Calu3 (cell line): Measurements from ENCODE around the gene RSRC1. TPM values are rescaled to one million over a fixed set of nuclear protein-coding genes. Genes with fewer than 3 reads are reported as not detected.

Source experiments
- BruUV-seq: library from RNA; stranded (reverse); fragments of 400-500 nt; replicated peaks from 2 replicates; lab custom pipeline; 2021; lab: Mats Ljungman, UMichigan
- CTCF ChIA-PET: fragments of 300-600 bp; sonication (Branson Sonifier 250); formaldehyde crosslinking; loops from one replicate; lab custom pipeline; 2022; ENCODE audit warnings: antibody characterized with exemption; lab: Charles Lee
- DNase-seq: peaks from one replicate; pipeline ENCODE4 v3.0.0; 2022
- H3K27ac Mint-ChIP-seq: one replicate; pipeline ENCODE4 v1.8.0; 2022; ENCODE audit warnings: mixed read lengths; ENCODE audit not compliant: unreplicated experiment
- H3K27me3 Mint-ChIP-seq: one replicate; pipeline ENCODE4 v1.8.0; 2022; ENCODE audit warnings: mixed read lengths; ENCODE audit not compliant: unreplicated experiment
- H3K36me3 Mint-ChIP-seq: one replicate; pipeline ENCODE4 v1.8.0; 2022; ENCODE audit warnings: mild to moderate bottlenecking, moderate library complexity, mixed read lengths; ENCODE audit not compliant: insufficient read depth, unreplicated experiment
- H3K4me1 Mint-ChIP-seq: one replicate; pipeline ENCODE4 v1.8.0; 2022; ENCODE audit warnings: mild to moderate bottlenecking, low read depth, mixed read lengths; ENCODE audit not compliant: unreplicated experiment
- H3K4me3 Mint-ChIP-seq: one replicate; pipeline ENCODE4 v1.8.0; 2022; ENCODE audit warnings: mild to moderate bottlenecking, low read depth, moderate library complexity, mixed read lengths; ENCODE audit not compliant: unreplicated experiment
- H3K9me3 Mint-ChIP-seq: one replicate; pipeline ENCODE4 v1.8.0; 2022; ENCODE audit warnings: low read depth, mixed read lengths; ENCODE audit not compliant: unreplicated experiment
- intact Hi-C: fragments of 100-400 bp; cut with micrococcal nuclease; formaldehyde crosslinking; loops from one replicate; pipeline ENCODE4 v1.10.0; 2022; ENCODE audit not compliant: unreplicated experiment
- total RNA-seq: library from RNA; stranded (reverse); gene quantifications from 2 replicates; pipeline ENCODE4 v1.2.3, GENCODE V29; 2022
- TF ChIP-seq, protein P1 (sequence below): fragments of 200-600 bp; IDR thresholded peaks from one replicate; pipeline ENCODE4 v1.8.0; 2022; ENCODE audit warnings: antibody characterized with exemption; ENCODE audit not compliant: unreplicated experiment

Gene RSRC1
- total RNA-seq, 1 experiment from 2014 or later = 81.3 TPM

DNA sequence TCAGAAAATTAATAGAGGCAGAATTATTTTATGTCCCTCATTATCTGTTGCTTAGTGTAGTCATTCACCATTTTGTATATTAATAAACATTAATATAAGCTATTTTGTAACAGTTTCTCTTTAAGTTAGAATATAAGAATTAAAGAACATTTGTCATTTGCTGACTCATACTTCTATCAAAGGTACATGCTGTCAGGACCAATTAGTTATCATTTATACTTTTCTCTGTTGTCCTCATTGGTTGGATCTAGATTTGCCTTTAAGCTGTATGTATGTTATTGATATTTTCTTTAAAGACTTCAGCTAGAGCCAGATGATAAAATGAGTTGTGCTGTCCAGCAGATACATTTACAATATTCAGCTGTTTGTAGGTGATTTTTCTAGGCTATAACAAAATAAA lies 292.7 kb downstream of the RSRC1 start:
- TF ChIP-seq, protein P1, sequence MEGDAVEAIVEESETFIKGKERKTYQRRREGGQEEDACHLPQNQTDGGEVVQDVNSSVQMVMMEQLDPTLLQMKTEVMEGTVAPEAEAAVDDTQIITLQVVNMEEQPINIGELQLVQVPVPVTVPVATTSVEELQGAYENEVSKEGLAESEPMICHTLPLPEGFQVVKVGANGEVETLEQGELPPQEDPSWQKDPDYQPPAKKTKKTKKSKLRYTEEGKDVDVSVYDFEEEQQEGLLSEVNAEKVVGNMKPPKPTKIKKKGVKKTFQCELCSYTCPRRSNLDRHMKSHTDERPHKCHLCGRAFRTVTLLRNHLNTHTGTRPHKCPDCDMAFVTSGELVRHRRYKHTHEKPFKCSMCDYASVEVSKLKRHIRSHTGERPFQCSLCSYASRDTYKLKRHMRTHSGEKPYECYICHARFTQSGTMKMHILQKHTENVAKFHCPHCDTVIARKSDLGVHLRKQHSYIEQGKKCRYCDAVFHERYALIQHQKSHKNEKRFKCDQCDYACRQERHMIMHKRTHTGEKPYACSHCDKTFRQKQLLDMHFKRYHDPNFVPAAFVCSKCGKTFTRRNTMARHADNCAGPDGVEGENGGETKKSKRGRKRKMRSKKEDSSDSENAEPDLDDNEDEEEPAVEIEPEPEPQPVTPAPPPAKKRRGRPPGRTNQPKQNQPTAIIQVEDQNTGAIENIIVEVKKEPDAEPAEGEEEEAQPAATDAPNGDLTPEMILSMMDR = no peak
- H3K27me3 Mint-ChIP-seq = no peaks in the 10 kb centered on the region
- no peaks in the 10 kb centered on the region for H3K9me3 Mint-ChIP-seq
- intact Hi-C loops = no loop called here
- no TSS peak for BruUV-seq
- H3K4me3 Mint-ChIP-seq = no peak overlapping the region
- H3K4me1 Mint-ChIP-seq = no peaks in the 10 kb centered on the region
- CTCF ChIA-PET = interaction anchor here (1.2 kb wide), 1 partner anchor 9 kb away, joined by 3 read pairs; no protein-coding TSS in a partner anchor
- H3K36me3 Mint-ChIP-seq = no peaks in the 10 kb centered on the region
- DNase-seq = no peak
- no peak overlapping the region for H3K27ac Mint-ChIP-seq

- no peaks in the 10 kb centered on the region for H3K36me3 Mint-ChIP-seq
- no peaks in the 10 kb centered on the region for H3K4me1 Mint-ChIP-seq
- no peak overlapping the region for H3K4me3 Mint-ChIP-seq
- H3K27me3 Mint-ChIP-seq = no peaks in the 10 kb centered on the region
- no peak overlapping the region for H3K27ac Mint-ChIP-seq
- BruUV-seq = no TSS peak
- intact Hi-C loops = no loop called here
- no peak for DNase-seq
- CTCF ChIA-PET = interaction anchor here (1.2 kb wide), 1 partner anchor 9 kb away, joined by 3 read pairs; no protein-coding TSS in a partner anchor
- TF ChIP-seq, protein P1 = no peak
- H3K9me3 Mint-ChIP-seq = no peaks in the 10 kb centered on the region
Measured at GRCh38 chr3:158403013-158403412, 293.1 kb downstream of the RSRC1 start.

DNA sequence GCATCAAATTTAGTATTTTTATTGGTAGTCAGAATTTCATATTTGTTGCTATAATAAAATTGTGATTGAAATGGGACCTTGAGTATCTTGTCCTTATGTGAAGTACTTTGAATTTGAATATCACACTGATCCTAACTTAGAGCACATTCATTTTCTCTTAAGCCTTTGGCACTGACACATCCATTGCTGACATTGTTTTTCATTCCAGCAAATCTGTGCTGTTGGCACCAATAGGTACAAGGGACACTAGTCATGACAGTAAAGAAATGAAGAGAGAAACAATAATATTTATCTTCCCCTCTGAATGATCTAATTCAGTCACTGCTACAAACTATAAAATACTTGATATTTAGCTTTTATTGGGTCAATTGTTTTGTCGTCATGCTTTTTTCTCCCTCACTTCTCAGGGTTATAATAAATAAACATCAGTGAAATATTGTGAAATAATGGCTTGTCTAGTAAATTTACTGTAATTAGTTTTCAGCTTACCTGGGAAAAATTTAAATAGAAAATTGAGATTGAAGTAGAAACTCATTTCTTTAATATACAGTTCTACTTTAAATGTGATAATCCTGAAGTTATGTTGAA lies 294.3 kb downstream of the RSRC1 start:
- CTCF ChIA-PET = no interaction called here
- no TSS peak for BruUV-seq
- no peaks in the 10 kb centered on the region for H3K27me3 Mint-ChIP-seq
- intact Hi-C loops = no loop called here
- no peaks in the 10 kb centered on the region for H3K4me1 Mint-ChIP-seq
- TF ChIP-seq, protein P1 = no peak
- DNase-seq = no peak
- H3K27ac Mint-ChIP-seq = no peak overlapping the region
- no peaks in the 10 kb centered on the region for H3K36me3 Mint-ChIP-seq
- no peak overlapping the region for H3K4me3 Mint-ChIP-seq
- H3K9me3 Mint-ChIP-seq = no peaks in the 10 kb centered on the region

DNA sequence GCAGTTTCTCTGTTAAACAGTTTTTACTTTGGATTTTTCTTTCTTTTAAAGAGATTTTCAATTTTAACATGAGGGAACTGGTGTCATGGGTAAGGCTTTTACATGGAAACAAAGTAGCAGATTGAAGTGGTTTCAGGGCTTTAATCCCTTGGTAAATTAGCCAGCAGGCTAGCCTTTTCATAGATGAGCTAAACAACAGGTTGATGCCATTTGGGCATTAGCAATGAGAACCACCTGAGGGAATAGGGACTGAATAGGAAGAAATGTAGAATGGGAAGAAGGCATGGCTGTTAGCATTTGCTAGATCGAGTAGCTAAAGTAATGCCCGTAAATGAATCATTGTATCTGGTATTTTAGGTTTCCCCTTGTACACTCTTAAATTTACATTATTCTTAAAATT lies 295.6 kb downstream of the RSRC1 start:
- Mint-ChIP-seq H3K9me3 (no peaks in the 10 kb centered on the region), H3K27me3 (no peaks in the 10 kb centered on the region), H3K4me1 (no peaks in the 10 kb centered on the region), H3K36me3 (no peaks in the 10 kb centered on the region), H3K27ac (no peak overlapping the region), H3K4me3 (no peak overlapping the region)
- no peak for DNase-seq
- no TSS peak for BruUV-seq
- TF ChIP-seq, protein P1 = no peak
- CTCF ChIA-PET = no interaction called here
- intact Hi-C loops = no loop called here
